ENCODE measurements around the gene OASL.

Gene OASL

DNA sequence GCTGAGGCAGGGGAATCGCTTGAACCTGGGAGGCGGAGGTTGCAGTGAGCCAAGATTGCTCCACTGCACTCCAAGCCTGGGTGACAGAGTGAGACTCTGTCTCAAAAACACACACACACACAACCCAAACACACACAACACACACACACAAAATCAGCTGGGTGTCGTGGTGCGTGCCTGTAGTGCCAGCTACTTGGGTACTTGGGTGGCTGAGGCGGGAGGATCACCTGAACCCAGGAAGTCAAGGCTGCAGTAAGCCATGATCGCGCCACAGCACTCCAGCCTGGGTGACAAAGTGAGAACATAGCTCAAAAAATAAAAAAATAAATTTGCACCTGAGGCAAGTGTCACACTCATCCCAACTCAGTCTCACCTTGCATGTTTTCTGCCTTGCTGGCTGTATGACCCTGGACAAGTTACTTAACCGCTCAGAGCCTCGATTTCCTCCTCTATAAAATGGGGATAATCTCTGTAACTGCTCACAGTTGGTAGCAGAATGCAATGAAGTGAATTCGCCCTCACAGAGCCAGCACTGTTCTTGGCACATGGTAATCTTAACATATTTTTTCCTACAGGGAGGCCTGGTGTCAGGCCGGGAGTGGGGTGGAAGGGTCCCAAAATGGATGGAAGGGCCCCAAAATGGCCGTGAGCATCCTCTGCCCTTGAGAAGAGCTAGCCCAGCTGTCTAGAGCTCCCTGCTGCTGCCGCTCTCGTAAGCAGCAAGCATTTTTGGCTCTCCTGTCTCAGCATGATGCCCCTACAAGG is 61.3 kb downstream of the OASL start:
- TF ChIP-seq, protein P1, sequence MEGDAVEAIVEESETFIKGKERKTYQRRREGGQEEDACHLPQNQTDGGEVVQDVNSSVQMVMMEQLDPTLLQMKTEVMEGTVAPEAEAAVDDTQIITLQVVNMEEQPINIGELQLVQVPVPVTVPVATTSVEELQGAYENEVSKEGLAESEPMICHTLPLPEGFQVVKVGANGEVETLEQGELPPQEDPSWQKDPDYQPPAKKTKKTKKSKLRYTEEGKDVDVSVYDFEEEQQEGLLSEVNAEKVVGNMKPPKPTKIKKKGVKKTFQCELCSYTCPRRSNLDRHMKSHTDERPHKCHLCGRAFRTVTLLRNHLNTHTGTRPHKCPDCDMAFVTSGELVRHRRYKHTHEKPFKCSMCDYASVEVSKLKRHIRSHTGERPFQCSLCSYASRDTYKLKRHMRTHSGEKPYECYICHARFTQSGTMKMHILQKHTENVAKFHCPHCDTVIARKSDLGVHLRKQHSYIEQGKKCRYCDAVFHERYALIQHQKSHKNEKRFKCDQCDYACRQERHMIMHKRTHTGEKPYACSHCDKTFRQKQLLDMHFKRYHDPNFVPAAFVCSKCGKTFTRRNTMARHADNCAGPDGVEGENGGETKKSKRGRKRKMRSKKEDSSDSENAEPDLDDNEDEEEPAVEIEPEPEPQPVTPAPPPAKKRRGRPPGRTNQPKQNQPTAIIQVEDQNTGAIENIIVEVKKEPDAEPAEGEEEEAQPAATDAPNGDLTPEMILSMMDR (conservative IDR thresholded peaks at IDR 0.05; ENCODE audit: control insufficient read depth, insufficient read depth, low read depth, low read length), result no peak
- no peak overlapping the region for H3K4me3 ChIP-seq (ENCODE audit: control insufficient read depth, low read depth, low read length)
- no peak for DNase-seq (ENCODE audit: low read depth)

DNA sequence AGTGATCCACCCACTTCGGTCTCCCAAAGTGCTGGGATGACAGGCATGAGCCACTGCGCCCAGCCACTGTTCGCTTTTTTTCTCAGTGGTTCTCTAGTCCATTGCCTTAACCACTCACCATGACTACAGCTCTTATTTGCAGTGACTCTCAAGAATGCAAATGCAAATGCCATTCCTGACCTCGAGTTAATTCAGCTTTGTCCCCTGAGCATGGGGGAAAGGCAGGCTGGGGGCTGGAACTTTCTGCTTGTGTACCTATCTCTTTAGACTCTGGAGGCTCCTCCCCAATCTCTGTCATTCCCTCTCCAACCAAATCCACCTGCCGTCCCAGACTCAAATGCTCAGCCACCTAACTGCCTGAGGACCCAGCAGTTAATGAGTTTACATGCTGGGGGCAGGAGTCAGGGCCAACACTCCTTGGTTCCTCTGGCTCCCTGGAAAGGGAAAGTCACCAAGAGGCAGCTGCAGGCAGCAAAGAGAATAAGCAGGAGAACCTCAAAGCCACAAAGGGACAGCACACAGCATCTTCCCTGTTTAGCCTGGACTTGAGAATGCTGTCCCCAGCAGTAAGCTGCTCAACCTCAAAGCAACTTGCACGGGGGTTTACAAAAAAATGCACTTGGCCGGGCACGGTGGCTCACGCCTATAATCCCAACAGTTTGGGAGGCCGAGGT is 66.0 kb downstream of the OASL start:
- TF ChIP-seq, protein P1 (conservative IDR thresholded peaks at IDR 0.05; ENCODE audit: control insufficient read depth, insufficient read depth, low read depth, low read length), result no peak
- DNase-seq (ENCODE audit: low read depth), result no peak
- H3K4me3 ChIP-seq (ENCODE audit: control insufficient read depth, low read depth, low read length), result no peak overlapping the region

DNA sequence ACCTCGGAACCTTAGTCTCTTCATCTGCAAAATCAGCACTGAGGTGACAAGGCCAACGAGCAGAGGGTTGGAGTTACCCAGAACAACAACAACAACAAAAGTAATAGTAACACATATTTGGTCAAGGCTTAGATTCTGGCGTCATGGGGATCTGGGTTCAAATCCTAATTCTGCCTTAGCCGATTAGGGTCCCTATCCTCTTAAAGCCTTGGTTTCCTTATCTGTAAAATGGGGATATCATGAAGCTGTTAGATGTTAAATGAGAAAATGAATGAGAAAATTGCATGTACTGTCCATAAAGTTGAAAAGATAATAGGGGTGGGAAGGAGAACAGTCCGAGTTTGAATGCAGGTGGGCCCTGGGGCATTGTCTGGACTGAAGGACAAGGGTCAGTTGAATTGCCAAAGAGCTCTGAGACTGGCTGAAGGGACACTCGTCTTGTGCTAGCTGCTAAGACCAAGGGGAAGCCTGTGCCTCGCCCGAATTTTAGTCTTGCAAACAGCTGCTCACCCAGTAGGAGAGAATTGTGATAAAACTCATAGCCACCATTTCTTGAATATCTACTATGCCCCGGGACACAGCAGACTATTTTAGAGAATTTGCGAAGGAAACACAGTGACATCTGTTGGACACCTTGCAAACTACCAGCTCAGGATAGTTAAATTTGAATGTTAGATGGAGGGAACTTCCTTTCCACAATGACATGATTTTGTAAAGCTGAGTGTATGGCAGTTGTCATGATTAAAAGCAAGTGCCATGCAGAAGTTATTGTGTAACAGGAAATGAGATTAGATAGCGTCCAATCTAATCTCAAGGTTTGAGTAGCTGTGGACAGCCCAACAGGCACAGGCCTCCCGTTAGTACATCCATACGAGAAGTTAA is 67.5 kb downstream of the OASL start:
- TF ChIP-seq, protein P1 (conservative IDR thresholded peaks at IDR 0.05; ENCODE audit: control insufficient read depth, insufficient read depth, low read depth, low read length), result peak; percentile 85
- H3K4me3 ChIP-seq (ENCODE audit: control insufficient read depth, low read depth, low read length), result no peak overlapping the region
- DNase-seq (ENCODE audit: low read depth), result peak; percentile 65

DNA sequence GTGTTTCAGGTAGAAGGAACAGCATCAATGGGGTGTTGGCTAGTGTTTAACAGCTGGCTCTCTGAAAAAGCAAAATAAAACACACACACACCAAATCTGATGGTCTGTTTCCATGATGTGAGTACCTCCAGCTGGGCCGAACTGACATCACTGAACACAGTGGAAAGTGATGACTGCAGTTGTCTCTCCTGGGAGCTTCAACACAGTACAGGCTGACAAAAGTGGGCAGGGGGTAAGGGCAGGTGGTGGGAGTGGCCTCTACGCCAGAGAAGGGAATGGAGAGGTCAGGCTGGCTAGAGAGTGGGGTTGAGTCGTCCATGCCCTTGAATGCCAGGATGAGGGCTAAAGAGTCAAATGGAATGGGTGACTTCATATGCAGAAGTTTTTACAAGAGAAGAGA is 68.7 kb downstream of the OASL start:
- no peak for DNase-seq (ENCODE audit: low read depth)
- TF ChIP-seq, protein P1 (conservative IDR thresholded peaks at IDR 0.05; ENCODE audit: control insufficient read depth, insufficient read depth, low read depth, low read length), result no peak
- H3K4me3 ChIP-seq (ENCODE audit: control insufficient read depth, low read depth, low read length), result no peak overlapping the region
